Measurements from ENCODE around the gene LYPD6B. TPM values are rescaled to one million over a fixed set of nuclear protein-coding genes. Genes with fewer than 3 reads are reported as not detected.

Gene LYPD6B
- total and polyA plus RNA-seq, 2 donors (not counting 1 experiment from before 2014, with no cell fraction given), result 1.5 to 2.7 TPM

- Histone ChIP-seq H3K9ac (ENCODE audit: low read length) (no peak overlapping the region), H3K27ac (ENCODE audit: low read length in 2 of 2) (no peak overlapping the region), H3K9me3 (ENCODE audit: control extremely low read depth in 1 of 3, control insufficient read depth in 2 of 3, insufficient read depth in 1 of 3, low read length in 2 of 3) (no peaks in the 10 kb centered on the region), H4K20me1 (ENCODE audit: control insufficient read depth, insufficient read depth, low read length, poor library complexity, severe bottlenecking) (no peaks in the 10 kb centered on the region), H3K4me2 (replicated peaks; ENCODE audit: low read depth, low read length, poor library complexity, severe bottlenecking) (no peak overlapping the region), H3K36me3 (replicated peaks in 1 of 2; ENCODE audit: control extremely low read depth in 1 of 2, control insufficient read depth in 1 of 2, extremely low read depth in 1 of 2, insufficient read depth in 2 of 2, low read length in 1 of 2) (no peaks in the 10 kb centered on the region), H3K4me1 (ENCODE audit: control insufficient read depth in 2 of 2, insufficient read depth in 2 of 2, low read length in 2 of 2) (no peaks in the 10 kb centered on the region), H3K79me2 (ENCODE audit: control insufficient read depth, insufficient read depth, low read length) (no peaks in the 10 kb centered on the region), H2AFZ (ENCODE audit: insufficient read depth, low read depth, low read length, poor library complexity, severe bottlenecking) (no peak overlapping the region), H3K4me3 (ENCODE audit: control extremely low read depth in 1 of 5, extremely low read depth in 1 of 5, insufficient read depth in 1 of 5, low read depth in 2 of 5, low read length in 4 of 5) (no peak overlapping the region), H3K27me3 (replicated peaks in 1 of 4; ENCODE audit: control extremely low read depth in 1 of 4, control insufficient read depth in 3 of 4, insufficient read depth in 4 of 4, low read length in 3 of 4) (no peaks in the 10 kb centered on the region)
- Mint-ChIP-seq H3K4me1 (no peaks in the 10 kb centered on the region), H3K27me3 (peaks cover 6% of the 10 kb centered on the region), H3K4me3 (no peak overlapping the region), H3K9me3 (ENCODE audit: insufficient read depth) (no peaks in the 10 kb centered on the region), H3K27ac (no peak overlapping the region)
- TF ChIP-seq, protein P1, sequence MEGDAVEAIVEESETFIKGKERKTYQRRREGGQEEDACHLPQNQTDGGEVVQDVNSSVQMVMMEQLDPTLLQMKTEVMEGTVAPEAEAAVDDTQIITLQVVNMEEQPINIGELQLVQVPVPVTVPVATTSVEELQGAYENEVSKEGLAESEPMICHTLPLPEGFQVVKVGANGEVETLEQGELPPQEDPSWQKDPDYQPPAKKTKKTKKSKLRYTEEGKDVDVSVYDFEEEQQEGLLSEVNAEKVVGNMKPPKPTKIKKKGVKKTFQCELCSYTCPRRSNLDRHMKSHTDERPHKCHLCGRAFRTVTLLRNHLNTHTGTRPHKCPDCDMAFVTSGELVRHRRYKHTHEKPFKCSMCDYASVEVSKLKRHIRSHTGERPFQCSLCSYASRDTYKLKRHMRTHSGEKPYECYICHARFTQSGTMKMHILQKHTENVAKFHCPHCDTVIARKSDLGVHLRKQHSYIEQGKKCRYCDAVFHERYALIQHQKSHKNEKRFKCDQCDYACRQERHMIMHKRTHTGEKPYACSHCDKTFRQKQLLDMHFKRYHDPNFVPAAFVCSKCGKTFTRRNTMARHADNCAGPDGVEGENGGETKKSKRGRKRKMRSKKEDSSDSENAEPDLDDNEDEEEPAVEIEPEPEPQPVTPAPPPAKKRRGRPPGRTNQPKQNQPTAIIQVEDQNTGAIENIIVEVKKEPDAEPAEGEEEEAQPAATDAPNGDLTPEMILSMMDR (IDR thresholded peaks at IDR 0.05), result no peak
- no peak for TF ChIP-seq EZH2 (IDR thresholded peaks at IDR 0.05; ENCODE audit: borderline replicate concordance, insufficient read depth, low read depth, low read length, poor library complexity, severe bottlenecking)
- WGBS (ENCODE audit: insufficient coverage), result 86% methylated on average over 7 of the region's 7 CpGs
- CTCF ChIA-PET, result interaction anchor here (2.2 kb wide), 1 partner anchor 11 kb away, joined by 6 read pairs; no protein-coding TSS in a partner anchor
- intact Hi-C loops (cut with micrococcal nuclease), result no loop called here
- POLR2A ChIA-PET, result no interaction called here
- no peak for ATAC-seq (ENCODE audit: low read depth)
- no peak for DNase-seq
Observed at GRCh38 chr2:149001496-149001895, 37.0 kb upstream of the LYPD6B start.

DNA sequence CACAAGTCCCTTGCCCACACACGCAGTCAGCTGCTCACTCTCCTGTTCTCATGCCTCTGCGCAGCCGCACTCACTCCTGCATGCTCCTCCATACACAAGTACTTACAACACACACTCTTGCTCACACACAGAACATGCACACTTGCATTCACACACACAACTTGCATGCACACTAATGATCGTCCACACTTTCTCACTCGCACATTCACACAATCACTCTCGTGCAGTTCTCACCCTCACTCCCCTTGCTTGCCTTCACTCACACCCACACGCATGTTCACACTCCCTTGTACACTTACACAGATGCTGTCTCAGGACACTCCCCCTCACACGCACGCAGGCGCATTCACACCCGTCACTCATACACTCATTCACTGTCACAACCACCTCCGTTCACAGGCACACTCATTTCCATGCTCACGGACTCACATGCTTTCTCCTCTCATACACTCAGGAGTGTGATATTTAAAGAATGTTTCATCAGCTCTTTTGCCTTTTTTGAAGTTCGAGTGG, 36.1 kb upstream of the LYPD6B start:
- no peak overlapping the region for H2AFZ ChIP-seq (ENCODE audit: insufficient read depth, low read depth, low read length, poor library complexity, severe bottlenecking)
- no peaks in the 10 kb centered on the region for H3K27me3 ChIP-seq (replicated peaks in 1 of 4; ENCODE audit: control extremely low read depth in 1 of 4, control insufficient read depth in 3 of 4, insufficient read depth in 4 of 4, low read length in 3 of 4)
- H3K4me2 ChIP-seq (replicated peaks; ENCODE audit: low read depth, low read length, poor library complexity, severe bottlenecking), result no peak overlapping the region
- no peak for TF ChIP-seq EZH2 (IDR thresholded peaks at IDR 0.05; ENCODE audit: borderline replicate concordance, insufficient read depth, low read depth, low read length, poor library complexity, severe bottlenecking)
- TF ChIP-seq, protein P1 (IDR thresholded peaks at IDR 0.05), result no peak
- no peaks in the 10 kb centered on the region for H3K36me3 ChIP-seq (replicated peaks in 1 of 2; ENCODE audit: control extremely low read depth in 1 of 2, control insufficient read depth in 1 of 2, extremely low read depth in 1 of 2, insufficient read depth in 2 of 2, low read length in 1 of 2)
- no peaks in the 10 kb centered on the region for H3K9me3 Mint-ChIP-seq (ENCODE audit: insufficient read depth)
- ChIA-PET POLR2A (no interaction called here), CTCF (no interaction called here)
- H3K4me1 Mint-ChIP-seq, result no peaks in the 10 kb centered on the region
- no peak overlapping the region for H3K27ac Mint-ChIP-seq
- 97% methylated on average over 14 of the region's 14 CpGs for WGBS (ENCODE audit: insufficient coverage)
- H3K4me1 ChIP-seq (ENCODE audit: control insufficient read depth in 2 of 2, insufficient read depth in 2 of 2, low read length in 2 of 2), result no peaks in the 10 kb centered on the region
- no peaks in the 10 kb centered on the region for H3K9me3 ChIP-seq (ENCODE audit: control extremely low read depth in 1 of 3, control insufficient read depth in 2 of 3, insufficient read depth in 1 of 3, low read length in 2 of 3)
- no peak overlapping the region for H3K4me3 Mint-ChIP-seq
- peaks cover 6% of the 10 kb centered on the region for H3K27me3 Mint-ChIP-seq
- H3K27ac ChIP-seq (ENCODE audit: low read length in 2 of 2), result no peak overlapping the region
- intact Hi-C loops (cut with micrococcal nuclease), result no loop called here
- DNase-seq (no peak), ATAC-seq (ENCODE audit: low read depth) (no peak)
- H3K79me2 ChIP-seq (ENCODE audit: control insufficient read depth, insufficient read depth, low read length), result no peaks in the 10 kb centered on the region
- no peak overlapping the region for H3K4me3 ChIP-seq (ENCODE audit: control extremely low read depth in 1 of 5, extremely low read depth in 1 of 5, insufficient read depth in 1 of 5, low read depth in 2 of 5, low read length in 4 of 5)
- H4K20me1 ChIP-seq (ENCODE audit: control insufficient read depth, insufficient read depth, low read length, poor library complexity, severe bottlenecking), result no peaks in the 10 kb centered on the region
- H3K9ac ChIP-seq (ENCODE audit: low read length), result no peak overlapping the region

Data from B cell (primary cell).